Psoas muscle (tissue), 8 donors: Measurements from ENCODE around the gene KLHL33. TPM values are rescaled to one million over a fixed set of nuclear protein-coding genes. Genes with fewer than 3 reads are reported as not detected.

ENCODE experiments used
- ATAC-seq, 4 donors: fragments of 200-7000 bp; cut with Tn5 transposase; one replicate each; pipeline ENCODE4 v1.9.1; 2020; ENCODE audit warnings: moderate library complexity in 3 of 4, mild to moderate bottlenecking in 2 of 4
- DNase-seq, 2 donors: peaks; one replicate each; pipeline ENCODE4 v3.0.0-alpha.2; 2020
- H3K27ac ChIP-seq: fragments of 200-600 bp; one replicate; pipeline ENCODE4 v1.8.0; 2022
- H3K27me3 ChIP-seq, 3 donors: fragments of 200-600 bp in 1 of 3; one replicate each; pipeline versions ENCODE4 v1.6.1 to v1.8.0; 2013 to 2022; ENCODE audit warnings: low read length in 2 of 3, mild to moderate bottlenecking in 2 of 3, moderate library complexity in 1 of 3; ENCODE audit not compliant: insufficient read depth in 3 of 3
- H3K36me3 ChIP-seq, 2 donors: fragments of 200-600 bp in 1 of 2; one replicate each; pipeline versions ENCODE4 v1.6.1 to v1.8.0; 2013 to 2022; ENCODE audit warnings: low read depth in 1 of 2, mild to moderate bottlenecking in 1 of 2, moderate library complexity in 1 of 2; ENCODE audit not compliant: insufficient read depth in 1 of 2
- H3K4me1 ChIP-seq: fragments of 200-600 bp; one replicate; pipeline ENCODE4 v1.8.0; 2022
- H3K4me3 ChIP-seq: fragments of 200-600 bp; one replicate; pipeline ENCODE4 v1.8.0; 2022; ENCODE audit warnings: mild to moderate bottlenecking
- H3K9me3 ChIP-seq: fragments of 200-600 bp; one replicate; pipeline ENCODE4 v1.8.0; 2022
- WGBS, 3 donors: extraction: QIAGEN DNeasy Blood & Tissue Kit; methylation state at CpG; one replicate each; pipeline versions ENCODE4 v1.1.6 to v1.1.7; 2013; 5-methylcytosine and 5-hydroxymethylcytosine counted together
- intact Hi-C, 2 donors: fragments of 100-400 bp; cut with DNase I; formaldehyde crosslinking; loops; one replicate each; pipeline versions ENCODE4 v1.11.0 to v1.14.2; 2022
- polyA plus RNA-seq, 3 donors: library from polyadenylated mRNA; stranded (reverse); fragments of 200-250 nt; gene quantifications; one replicate each; pipeline ENCODE4 v1.2.3, GENCODE V29; 2013
- total RNA-seq, 4 donors: library from RNA; stranded (reverse); fragmentation: NEBNext Ultra II Directional in 2 of 4; extraction: Animal tissue kit (Norgen Biotek cat#: 25700) in 2 of 4; gene quantifications; one replicate each; pipeline versions ENCODE4 v1.2.1 to v1.2.4, GENCODE V29; 2021 to 2023
- TF ChIP-seq, protein P1 (sequence below): fragments of 200-600 bp; IDR thresholded peaks from one replicate; pipeline ENCODE4 v1.8.0; 2022; ENCODE audit warnings: antibody characterized with exemption
- donor health status: healthy with polysubstance abuse.
- donor health status: DM: no; HTN: no; CAD: no; lungs with moderate emphysema.
- donor health status: Bipolar disorder and iron deficiency.
- donor health status: healthy.
- donor health status: DM: yes; HTN: yes; CAD: no.
- donor health status: DM: no; HTN: no; CAD: no.
- donor health status: DM: no; HTN: no; CAD: no.
- donor health status: DM: yes; HTN: yes; CAD: no.

The KLHL33 gene
- total and polyA plus RNA-seq, 7 donors = 0.30 to 19.5 (median 2.8) TPM

DNA sequence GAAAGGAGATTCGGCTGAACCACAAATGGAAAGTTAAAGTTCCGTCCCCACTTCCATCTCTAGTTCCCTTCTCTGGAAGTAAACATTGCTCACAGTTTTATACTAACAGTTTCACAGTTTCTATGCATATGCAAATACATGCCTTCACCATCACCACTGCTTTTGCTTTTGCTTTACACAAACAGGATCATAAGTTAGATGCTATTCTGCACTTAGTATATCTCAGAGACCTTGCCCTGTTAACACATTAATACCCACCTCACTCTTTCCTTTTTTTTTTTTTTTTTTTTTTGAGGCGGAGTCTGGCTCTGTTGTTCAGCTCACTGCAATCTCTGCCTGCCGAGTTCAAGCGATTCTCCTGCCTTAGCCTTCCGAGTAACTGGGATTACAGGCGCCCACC, 23.6 kb downstream of the KLHL33 start:
- H3K4me3 ChIP-seq = peak overlapping the region; percentile 92
- H3K27me3 ChIP-seq = no peaks in the 10 kb centered on the region
- peaks cover 36% of the 10 kb centered on the region for H3K4me1 ChIP-seq
- ATAC-seq (no peak), DNase-seq (no peak)
- H3K36me3 ChIP-seq = peaks cover 0 to 11% of the 10 kb centered on the region in 2 donors
- 10 to 16% (median 13%) methylated on average over 7 of the region's 7 CpGs for WGBS, 3 donors
- TF ChIP-seq, protein P1, sequence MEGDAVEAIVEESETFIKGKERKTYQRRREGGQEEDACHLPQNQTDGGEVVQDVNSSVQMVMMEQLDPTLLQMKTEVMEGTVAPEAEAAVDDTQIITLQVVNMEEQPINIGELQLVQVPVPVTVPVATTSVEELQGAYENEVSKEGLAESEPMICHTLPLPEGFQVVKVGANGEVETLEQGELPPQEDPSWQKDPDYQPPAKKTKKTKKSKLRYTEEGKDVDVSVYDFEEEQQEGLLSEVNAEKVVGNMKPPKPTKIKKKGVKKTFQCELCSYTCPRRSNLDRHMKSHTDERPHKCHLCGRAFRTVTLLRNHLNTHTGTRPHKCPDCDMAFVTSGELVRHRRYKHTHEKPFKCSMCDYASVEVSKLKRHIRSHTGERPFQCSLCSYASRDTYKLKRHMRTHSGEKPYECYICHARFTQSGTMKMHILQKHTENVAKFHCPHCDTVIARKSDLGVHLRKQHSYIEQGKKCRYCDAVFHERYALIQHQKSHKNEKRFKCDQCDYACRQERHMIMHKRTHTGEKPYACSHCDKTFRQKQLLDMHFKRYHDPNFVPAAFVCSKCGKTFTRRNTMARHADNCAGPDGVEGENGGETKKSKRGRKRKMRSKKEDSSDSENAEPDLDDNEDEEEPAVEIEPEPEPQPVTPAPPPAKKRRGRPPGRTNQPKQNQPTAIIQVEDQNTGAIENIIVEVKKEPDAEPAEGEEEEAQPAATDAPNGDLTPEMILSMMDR = no peak
- H3K27ac ChIP-seq = peak overlapping the region; percentile 100
- H3K9me3 ChIP-seq = no peaks in the 10 kb centered on the region
- intact Hi-C loops = loop anchor here in 1 of 2 donors (2.0 to 5.0 kb wide), 3 partner anchors 42 to 270 kb away; partner anchors contain the start of genes APEX1, OSGEP and RNASE4

DNA sequence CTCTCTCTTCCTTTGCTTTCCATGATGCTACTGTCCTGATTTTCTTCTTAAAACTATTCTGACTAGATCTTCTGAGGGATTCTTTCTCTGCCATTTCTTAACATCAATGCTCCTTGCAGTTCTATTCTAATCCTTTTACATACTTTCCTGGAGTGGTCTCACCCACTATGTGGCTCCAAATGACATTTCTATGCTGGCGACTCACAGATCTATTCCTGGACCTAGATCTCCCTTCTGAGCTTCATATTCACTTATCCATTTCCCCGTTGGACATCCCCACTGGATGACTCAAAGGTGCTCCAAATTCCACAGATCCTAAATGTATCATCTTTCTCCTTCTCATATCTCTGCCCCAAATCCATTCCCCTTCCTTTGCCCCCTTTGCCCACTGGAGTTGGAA, 26.7 kb downstream of the KLHL33 start:
- no peak for DNase-seq
- ATAC-seq = peak; percentile 77 to 84 (median 80)
- TF ChIP-seq, protein P1 = no peak
- intact Hi-C loops = loop anchor here (5.0 kb wide), 1 partner anchor 62 kb away; no protein-coding TSS in a partner anchor
- Histone ChIP-seq H3K9me3 (no peaks in the 10 kb centered on the region), H3K4me3 (peak overlapping the region; percentile 4), H3K36me3 (peaks cover 6 to 43% of the 10 kb centered on the region in 2 donors), H3K27ac (peak overlapping the region; percentile 78), H3K27me3 (no peaks in the 10 kb centered on the region), H3K4me1 (peaks cover 34% of the 10 kb centered on the region)
- 18 to 33% (median 29%) methylated on average over 2 of the region's 2 CpGs for WGBS, 3 donors

- Histone ChIP-seq H3K4me3 (no peak overlapping the region), H3K27me3 (no peaks in the 10 kb centered on the region), H3K27ac (no peak overlapping the region), H3K9me3 (no peaks in the 10 kb centered on the region), H3K36me3 (peaks cover 6 to 100% of the 10 kb centered on the region in 2 donors), H3K4me1 (peaks cover 9% of the 10 kb centered on the region)
- TF ChIP-seq, protein P1 = no peak
- DNase-seq = no peak
- ATAC-seq = no peak
- intact Hi-C loops = no loop called here
- WGBS, 3 donors = 77 to 87% (median 86%) methylated on average over 11 of the region's 11 CpGs
Measured at GRCh38 chr14:20403521-20403920, 32.4 kb downstream of the KLHL33 start.

DNA sequence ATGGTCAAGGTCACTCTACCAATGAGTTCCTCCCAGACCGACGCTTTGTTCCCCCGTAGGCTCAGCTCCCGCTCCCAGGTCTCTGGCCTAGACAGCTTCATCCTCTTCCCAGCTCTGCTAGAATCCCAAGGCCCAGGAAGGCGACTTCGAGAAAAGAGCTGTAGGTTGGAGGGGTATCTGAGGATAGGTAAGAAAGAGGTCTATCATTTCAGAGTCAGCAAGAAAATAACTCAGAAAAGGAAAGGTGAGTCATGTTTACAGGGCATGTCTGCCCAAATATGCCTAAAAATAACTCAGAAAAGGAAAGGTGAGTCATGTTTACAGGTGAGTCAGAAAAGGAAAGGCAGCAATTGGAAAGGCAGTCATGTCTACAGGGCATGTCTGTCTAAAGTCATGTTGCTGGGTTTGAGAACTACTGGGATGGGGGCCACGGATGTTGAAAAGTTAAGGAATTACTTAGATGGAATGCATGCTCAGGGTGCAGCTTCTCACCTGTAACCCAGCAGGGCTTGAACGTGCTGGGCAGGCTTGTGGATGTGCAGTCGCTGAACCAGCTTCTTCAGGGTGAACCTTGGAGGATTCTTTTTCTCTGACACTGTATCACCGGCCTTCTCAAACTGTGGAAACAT, 34.9 kb downstream of the KLHL33 start:
- ATAC-seq = peak in 3 of 4 donors; percentile 19 to 44 (median 37)
- H3K27ac ChIP-seq = no peak overlapping the region
- TF ChIP-seq, protein P1 = no peak
- no peak overlapping the region for H3K4me3 ChIP-seq
- WGBS, 3 donors = 91 to 92% (median 92%) methylated on average over 10 of the region's 10 CpGs
- DNase-seq = no peak
- H3K27me3 ChIP-seq = no peaks in the 10 kb centered on the region
- peaks cover 8 to 100% of the 10 kb centered on the region in 2 donors for H3K36me3 ChIP-seq
- H3K9me3 ChIP-seq = no peaks in the 10 kb centered on the region
- intact Hi-C loops = no loop called here
- H3K4me1 ChIP-seq = no peaks in the 10 kb centered on the region
